NCI-H526 treated with DMSO at 0.1 percent for 48 hours (cell line): ENCODE measurements around the gene CELSR3.

Experiments used
- DNase-seq: peaks from one replicate; lab custom pipeline; 2025; lab: John Stamatoyannopoulos, UW

The CELSR3 gene

DNA sequence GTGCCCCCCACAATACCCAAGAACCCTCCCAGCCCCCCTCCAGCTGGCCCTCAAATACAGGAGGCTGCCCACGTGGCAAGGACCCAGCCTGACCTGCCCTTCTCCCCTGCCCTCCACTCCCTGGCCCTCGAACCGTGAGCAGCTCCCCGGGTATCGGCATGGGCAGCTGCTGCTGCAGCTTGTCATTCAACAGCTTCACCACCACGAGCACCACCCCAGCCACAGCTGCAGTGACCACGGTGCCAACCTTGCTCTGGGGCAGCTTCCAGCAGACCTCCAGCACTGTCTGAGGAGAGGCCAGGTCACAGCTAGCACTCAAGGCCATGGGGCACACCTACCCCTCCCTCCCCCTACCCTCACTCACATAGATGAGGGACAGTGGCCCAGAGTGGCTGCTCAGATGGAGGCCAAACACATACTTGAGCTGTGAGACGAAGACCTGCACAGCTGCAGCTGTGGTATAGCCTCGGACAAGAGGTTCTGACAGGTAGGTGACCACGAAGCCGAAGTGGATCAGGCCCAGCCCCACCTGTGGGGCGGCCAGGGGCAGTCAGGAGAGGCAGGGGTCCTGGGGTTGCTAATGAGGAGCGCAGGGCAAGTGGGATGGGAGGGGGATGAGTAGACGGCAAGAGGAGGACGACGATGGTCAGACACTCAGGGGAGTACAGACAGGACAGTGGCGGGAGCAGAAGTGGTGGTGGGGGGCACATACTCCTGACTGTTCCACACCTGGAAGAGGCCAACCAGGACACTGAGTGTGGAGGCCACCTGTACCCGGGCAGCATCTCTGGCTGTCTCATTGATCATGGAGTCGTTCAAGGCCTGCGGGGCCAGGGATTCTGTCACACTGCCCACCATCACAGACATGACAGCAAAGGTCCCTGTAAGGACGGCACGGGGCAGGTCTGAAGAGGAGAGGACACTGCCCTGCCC lies 30.9 kb downstream of the CELSR3 start:
- DNase-seq, result no peak

DNA sequence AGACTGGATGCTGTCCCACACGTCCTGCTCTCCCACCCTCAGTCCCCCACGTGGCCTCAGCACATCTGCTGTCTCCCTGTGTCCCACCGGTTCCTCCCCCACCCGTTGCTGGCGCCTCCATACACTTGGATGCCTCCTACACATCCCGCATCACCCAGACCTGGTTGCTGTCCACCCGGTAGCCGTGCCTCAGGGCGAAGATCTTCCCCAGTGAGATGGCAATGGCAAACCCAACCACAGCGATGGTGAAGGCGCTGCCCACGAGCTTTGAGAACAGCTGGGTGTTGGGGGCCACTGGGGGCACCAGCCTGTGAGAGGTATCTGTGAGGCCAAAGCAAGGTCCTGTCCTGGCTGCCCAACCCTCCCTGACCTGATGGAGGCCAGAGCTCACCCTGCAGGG lies 31.9 kb downstream of the CELSR3 start:
- DNase-seq, result no peak

- no peak for DNase-seq
Measured at GRCh38 chr3:48630407-48630806, 32.3 kb downstream of the CELSR3 start.

- no peak for DNase-seq
Measured at GRCh38 chr3:48629894-48630293, 32.8 kb downstream of the CELSR3 start.

GRCh38 chr3:48628277-48629017 lies 34.2 kb downstream of the CELSR3 start:
- no peak for DNase-seq

GRCh38 chr3:48625600-48625999 lies 37.1 kb downstream of the CELSR3 start:
- no peak for DNase-seq

DNA sequence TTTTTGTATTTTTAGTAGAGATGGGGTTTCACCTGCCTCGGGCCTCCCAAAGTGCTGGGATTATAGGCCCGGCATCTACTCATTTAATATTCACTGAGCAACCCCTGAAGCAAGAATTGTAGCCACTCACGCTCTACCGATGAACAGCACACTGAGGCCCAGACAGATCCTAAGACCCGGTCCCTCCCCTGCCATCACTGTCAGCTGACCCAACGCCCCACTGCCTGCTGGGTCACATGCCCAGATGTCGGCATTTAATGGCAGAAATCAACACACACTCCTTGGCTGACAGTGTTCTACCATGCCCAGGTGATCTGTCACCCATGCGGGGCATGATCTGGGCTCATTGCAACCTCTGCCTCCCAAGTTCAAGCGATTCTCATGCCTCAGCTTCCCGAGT lies 37.9 kb downstream of the CELSR3 start:
- no peak for DNase-seq

GRCh38 chr3:48623851-48624547 lies 38.7 kb downstream of the CELSR3 start:
- DNase-seq, result no peak

GRCh38 chr3:48621461-48621869 lies 41.2 kb downstream of the CELSR3 start, which contains the start of gene TMEM89:
Gene TMEM89, minus strand, starts transcription at chr3:48621769. Its CDS starts 13 bp downstream, at chr3:48621756.
- no peak for DNase-seq

- DNase-seq, result no peak
Measured at GRCh38 chr3:48619541-48620524, 42.9 kb downstream of the CELSR3 start.

- no peak for DNase-seq
Measured at GRCh38 chr3:48617559-48617958, 45.1 kb downstream of the CELSR3 start.

DNA sequence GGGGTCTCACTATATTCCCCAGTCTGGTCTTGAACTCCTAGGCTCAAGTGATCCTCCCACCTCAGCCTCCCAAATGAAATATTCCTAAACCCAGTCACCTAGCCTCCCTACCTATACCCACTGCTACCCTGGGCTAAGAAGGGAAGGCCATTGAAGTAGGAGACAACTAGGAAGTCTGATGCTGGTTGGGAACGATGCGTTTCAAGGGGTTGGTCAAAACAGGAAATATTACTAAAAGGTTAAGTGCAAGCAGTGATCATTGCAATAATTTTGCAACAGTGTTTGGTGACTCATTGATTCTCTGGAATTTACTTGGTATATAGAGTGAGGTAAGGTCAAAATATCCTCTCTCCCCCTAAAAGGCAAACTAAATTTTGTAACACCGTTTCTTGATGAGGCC lies 48.6 kb downstream of the CELSR3 start:
- DNase-seq, result no peak

DNA sequence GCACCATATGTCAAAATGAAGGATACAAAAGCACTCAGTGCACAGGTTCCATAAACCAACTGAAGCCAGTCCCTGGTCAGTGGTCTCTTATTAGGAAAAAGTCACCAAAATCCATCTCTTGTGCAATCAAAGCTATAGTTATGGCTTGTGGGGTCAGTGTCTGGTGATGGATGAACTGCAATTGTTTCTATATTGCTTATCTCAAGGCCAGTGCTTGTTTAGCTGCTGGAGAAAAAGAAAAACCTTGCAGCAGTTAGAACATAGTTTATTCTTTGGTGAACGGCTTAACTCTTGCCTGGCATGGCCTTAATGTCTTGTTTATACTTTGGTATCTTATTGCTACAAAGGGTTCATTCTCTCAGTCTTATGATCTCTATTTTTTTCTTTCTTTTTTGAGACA lies 50.4 kb downstream of the CELSR3 start:
- DNase-seq, result no peak

GRCh38 chr3:48609088-48610005 lies 53.3 kb downstream of the CELSR3 start, which contains the start of gene UQCRC1:
Gene UQCRC1, minus strand, starts transcription at chr3:48609646. Its CDS starts 26 bp downstream, at chr3:48609620.
- peak; percentile 80 for DNase-seq

DNA sequence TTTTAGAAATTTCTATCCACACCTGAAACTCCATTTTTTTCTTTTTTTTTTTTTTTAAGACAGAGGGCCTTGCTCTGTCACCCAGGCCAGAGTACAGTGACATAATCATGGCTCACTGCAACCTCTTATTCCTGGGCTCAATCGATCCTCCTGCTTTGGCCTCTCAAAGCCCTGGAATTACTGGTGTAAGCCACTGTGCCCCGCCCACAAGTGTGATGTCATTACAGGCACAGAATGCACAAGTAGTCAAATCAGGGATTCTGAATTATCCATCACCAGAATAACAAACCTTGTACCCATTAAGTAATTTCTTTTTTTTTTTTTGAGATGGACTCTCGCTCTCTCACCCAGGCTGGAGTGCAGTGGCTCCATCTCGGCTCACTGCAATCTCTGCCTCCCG lies 55.2 kb downstream of the CELSR3 start:
- no peak for DNase-seq

DNA sequence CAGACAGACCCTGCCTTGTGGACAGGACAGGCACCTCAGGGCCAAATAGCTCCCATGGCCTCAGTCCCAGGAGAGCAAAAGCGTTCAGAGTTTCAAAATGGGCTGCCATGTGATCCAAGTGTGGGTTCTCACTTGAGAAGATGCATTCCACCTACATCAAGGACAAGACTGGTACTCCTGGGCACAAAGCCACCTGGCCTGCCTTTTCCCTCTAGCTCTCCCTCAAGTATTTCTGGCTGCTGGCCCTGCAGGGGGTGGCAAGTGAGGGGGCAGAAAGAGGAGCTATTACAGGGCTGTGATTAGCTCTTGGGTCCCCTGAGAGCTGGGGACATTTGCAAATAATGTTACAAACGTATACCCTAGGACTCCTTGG lies 61.1 kb downstream of the CELSR3 start:
- DNase-seq, result no peak

- DNase-seq, result no peak
Measured at GRCh38 chr3:48600711-48601621, 61.7 kb downstream of the CELSR3 start.

GRCh38 chr3:48599509-48600285 lies 63.0 kb downstream of the CELSR3 start:
- no peak for DNase-seq
